HG03565 (cell line): Measurements from ENCODE around the gene AKR1C4.
"Not testable (repeated sequence)": the region's sequence is repeated elsewhere in the genome, so short reads cannot be mapped to it uniquely, and the experiment has no call there.

Experiments
- ATAC-seq: cut with Tn5 transposase; IDR thresholded peaks from one replicate; pipeline ENCODE4 v1.9.1; 2021; ENCODE audit warnings: mild to moderate bottlenecking, moderate library complexity; ENCODE audit not compliant: unreplicated experiment

The AKR1C4 gene

DNA sequence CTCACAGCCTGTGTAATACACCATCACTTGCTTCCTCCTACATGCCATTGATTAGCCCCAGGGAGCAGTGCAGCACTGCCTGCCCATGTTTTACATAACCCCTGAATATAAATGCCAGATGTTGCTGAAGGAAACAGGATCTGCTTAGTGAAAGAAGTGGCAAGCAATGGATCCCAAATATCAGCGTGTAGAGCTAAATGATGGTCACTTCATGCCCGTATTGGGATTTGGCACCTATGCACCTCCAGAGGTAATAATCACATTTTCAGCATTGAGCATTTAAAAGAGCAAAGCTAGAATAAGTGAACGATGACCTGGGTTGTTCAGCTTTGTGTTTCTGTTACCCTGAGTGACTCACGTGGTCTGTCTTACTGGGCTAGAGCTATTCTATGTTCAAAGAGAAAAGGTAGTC lies at the start of gene AKR1C4:
TSS of gene AKR1C4 (plus strand) at position 136 of the 412 bp plus-strand sequence. CDS start at position 167, 31 bp downstream.
- no peak for ATAC-seq

DNA sequence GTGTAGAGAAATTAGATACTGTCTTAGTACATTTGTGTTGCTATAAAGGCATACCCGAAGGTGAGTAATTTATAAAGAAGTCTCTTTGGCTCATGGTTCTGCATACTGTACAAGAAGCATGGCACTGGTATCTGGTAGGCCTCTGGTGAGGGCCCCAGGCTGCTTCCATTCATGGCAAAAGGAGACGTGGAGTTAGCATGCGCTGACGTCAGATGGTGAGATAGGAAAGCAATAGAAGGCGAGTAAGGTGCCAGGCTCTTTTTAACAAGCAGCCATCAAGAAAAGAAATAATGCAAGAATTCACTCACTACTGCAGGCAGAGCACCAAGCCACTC lies 49.8 kb upstream of the AKR1C4 start:
- ATAC-seq = no peak

DNA sequence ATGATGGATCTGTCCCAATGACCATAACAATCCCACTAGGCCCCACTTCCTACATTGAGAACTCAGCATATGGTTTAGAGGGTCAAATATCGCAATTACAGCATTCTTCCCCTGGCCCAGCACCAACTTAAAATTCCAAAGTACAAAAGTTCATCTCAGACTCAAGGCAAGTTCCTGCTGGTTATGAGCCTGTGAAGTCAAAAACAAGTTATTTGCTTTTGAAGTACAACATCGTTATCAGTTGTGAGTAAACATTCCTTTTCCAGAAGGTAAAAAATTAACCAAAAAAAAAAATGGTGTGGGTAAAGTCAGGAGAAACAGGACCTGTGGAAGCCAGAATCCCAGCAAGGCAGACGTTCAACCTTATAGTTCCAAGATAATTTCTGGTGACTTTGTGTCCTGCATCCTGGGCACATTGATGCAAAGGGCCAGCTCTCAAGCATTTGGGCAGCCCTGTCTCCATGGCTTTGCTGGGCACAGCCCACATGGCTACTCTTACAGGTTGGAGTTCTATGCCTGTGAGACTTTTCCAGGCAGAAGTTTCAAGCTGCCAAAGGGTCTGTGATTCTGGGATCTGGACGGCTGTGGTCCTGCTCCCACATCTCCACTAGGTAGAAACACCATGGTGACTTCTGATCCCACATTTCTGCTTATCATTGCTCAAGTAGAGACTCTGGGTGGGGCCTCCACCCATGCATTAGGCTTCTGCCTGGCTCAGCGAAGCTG lies 49.2 kb upstream of the AKR1C4 start:
- ATAC-seq = no peak

DNA sequence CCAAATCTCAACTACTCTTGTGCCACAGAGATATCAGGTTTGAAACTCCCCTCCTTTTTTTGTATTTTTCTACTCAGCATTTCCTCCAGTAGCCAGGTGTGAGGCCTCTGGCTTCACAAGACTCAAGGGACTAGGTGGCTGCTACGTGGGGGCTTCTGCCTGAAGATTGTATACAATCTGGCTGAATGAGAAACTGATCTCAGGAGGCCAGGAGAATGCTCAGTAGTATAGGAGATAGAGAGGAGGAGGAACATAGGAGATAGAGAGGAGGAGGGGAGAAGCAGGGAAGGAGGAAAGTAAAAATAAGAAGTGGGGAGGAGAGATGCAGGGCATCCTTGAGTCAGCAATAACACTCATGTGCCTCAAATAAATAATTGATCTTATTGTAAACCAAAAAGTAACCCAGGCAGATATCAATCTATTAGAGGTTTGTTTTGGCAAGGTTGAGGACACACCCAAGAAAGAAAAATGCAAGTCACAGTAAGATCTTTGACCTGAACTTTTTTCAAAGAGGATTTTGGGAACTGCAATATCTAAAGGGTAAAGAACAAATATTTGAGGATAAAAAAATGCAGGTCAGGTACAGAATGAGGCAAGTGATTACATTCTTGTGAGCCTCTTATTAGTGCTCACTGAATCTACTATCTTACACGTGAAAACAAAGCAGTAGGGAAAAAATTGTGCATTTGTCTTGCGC lies 48.5 kb upstream of the AKR1C4 start:
- no peak for ATAC-seq

DNA sequence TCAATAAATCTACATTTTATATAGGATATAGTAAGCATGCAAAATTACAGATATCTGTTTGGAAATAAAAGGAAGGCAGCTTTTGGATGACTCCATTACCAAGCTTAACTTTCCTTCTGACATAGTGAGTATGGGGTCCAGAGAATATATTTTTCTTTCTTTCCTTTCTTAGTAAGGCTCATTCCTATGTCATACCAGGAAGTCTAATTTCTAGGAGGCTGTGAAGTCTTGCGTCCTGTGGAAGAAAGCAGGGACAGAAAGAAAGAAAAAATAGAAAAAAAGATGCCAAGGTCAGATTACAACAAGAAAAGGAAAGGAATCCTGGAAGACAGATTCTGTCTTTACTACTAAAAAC lies 48.0 kb upstream of the AKR1C4 start:
- no peak for ATAC-seq

DNA sequence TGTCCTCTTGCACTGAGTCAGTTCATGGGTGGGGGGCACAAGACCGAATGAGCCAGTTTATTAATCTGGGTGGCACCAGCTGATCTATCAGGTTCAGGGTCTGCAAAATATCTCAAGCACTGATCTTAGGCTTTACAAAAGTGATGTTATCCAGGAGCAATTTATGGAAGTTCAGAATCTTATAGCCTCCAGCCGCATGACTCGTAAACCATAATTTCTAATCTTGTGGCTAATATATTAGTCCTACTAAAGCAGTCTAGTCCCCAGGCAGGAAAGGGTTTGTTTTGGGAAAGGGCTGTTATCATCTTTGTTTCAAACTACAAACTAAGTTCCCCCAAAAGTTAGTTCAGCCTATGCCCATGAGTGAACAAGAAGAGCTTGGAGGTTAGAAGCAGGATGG lies 45.6 kb upstream of the AKR1C4 start:
- no peak for ATAC-seq

DNA sequence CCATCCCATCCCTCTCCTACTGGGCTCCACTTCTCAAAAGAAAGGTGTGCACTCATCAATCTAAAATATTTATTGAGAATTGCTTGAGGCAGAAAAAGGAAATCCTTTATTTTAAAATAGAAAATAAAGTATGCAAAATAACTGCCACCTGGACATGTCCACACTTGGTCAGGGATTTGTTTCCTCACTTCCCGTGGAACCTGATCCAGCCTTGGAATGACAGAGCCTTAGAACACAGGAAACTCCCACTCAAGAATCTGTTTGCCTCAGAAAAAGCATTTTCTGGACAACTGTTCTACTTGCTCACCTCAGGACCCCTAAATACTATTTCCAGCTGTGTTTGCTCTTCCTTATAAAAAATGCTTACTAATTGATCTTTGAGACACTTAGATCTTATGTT lies 40.7 kb upstream of the AKR1C4 start:
- ATAC-seq = no peak

DNA sequence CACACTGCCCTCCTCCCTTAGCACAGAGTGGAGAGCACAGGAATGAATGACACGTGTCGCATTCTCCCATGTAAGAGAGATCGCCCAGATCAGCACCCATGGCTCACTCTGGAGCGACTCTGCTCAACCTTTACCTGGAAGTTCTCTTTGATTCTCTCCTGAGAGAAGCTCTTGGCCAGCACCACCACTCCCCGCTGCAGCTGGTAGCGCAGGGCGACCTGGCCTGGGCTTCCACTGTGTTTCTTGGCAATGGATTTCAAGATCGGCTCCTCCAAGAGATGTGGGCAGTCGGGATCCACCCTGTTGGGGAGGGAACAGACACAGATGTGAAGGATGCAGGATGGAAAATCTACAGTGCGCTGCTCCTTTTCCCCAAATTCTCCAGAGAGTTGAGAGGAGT lies 39.1 kb upstream of the AKR1C4 start:
- no peak for ATAC-seq

DNA sequence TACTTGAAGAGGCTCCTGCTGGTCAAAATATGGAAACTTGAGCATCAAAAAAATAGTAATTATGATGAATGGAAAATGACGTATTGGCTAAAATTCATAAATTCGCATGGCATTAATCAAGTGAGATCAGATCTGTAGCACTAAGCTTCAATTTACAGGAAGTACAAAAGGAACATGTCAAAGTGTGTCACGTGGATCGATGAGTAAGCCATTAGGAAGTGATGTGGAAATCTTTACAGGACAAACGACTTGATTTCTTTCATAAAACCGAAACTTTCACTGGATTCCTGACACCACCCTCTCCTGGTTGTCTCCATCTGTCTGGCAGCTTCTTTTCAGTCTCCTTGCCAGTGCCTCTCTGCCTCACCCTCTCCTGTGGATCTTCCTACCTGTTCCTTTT lies 37.5 kb upstream of the AKR1C4 start:
- ATAC-seq = no peak

DNA sequence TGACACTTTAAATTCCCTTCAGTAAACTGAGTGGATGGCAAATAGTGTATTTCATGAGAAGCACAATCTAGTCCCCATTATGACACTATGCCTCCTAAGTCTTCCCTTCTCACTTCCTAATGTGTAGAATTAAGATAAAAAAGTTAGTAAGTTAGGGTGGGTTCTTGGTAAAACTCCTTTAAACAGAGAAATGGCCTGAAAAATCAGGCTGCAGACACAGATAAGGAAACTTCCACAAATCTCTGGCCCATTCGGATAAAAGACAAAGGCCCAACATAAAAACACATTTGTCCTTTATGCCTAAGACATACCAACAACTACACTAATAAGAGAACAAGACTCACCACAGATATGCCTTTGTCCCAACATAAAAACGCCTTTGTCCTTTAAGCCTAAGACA lies 33.1 kb upstream of the AKR1C4 start:
- no peak for ATAC-seq

DNA sequence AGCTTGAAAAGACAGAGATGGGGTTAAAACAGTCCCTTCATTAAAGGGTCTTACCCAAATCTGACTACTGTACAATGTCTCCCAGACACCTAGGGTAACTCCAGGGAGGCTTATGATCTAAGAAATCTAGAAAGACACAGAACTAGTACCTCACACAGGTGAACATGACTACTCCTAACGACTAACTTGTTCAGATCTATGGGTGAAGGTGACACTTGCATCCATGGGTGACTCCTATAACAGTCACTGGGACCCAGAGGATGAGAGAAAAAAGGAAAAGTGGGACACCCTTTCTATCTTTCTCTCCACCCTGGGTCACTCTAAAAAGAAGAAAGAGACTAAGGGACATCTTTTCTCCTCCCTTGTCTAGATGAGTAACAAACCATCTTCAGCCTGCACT lies 30.9 kb upstream of the AKR1C4 start:
- no peak for ATAC-seq

DNA sequence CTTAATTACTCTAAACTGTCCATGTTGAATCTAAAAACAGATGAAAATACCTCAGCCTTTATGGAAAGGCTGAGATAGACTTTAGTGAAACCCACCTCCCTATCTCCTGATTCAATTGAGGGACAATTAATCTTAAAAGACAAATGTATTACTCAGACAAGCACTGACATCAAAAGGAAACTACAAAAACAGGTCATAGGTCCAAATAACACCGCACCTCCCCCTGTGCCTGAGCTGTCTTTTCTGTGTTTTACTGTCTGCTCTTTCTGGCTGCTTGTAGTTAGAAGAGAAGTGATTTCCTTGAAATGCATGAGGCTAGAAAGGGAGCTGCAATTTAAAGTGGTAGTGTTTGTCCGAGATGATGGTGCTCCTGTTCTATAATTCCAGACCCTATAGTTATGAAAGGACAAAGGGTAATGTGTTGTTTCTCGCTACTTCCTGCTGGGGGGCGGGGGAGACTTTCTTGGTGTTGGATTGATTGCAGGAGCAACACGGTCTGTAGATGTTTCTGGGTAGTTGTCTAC lies 27.7 kb upstream of the AKR1C4 start:
- ATAC-seq = no peak

DNA sequence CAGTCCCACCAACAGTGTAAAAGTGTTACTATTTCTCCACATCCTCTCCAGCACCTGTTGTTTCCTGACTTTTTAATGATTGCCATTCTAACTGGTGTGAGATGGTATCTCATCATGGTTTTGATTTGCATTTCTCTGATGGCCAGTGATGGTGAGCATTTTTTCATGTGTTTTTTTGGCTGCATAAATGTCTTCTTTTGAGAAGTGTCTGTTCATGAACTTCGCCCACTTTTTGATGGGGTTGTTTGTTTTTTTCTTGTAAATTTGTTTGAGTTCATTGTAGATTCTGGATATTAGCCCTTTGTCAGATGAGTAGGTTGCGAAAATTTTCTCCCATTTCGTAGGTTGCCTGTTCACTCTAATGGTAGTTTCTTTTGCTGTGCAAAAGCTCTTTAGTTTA lies 21.1 kb upstream of the AKR1C4 start:
- not testable (repeated sequence) for ATAC-seq

DNA sequence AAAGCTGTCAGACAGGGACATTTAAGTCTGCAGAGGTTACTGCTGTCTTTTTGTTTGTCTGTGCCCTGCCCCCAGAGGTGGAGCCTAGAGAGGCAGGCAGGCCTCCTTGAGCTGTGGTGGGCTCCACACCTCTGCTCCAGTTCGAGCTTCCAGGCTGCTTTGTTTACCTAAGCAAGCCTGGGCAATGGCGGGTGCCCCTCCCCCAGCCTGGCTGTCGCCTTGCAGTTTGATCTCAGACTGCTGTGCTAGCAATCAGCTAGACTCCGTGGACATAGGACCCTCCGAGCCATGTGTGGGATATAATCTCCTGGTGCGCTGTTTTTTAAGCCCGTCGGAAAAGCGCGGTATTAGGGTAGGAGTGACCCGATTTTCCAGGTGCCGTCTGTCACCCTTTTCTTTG lies 16.1 kb upstream of the AKR1C4 start:
- ATAC-seq = not testable (repeated sequence)

DNA sequence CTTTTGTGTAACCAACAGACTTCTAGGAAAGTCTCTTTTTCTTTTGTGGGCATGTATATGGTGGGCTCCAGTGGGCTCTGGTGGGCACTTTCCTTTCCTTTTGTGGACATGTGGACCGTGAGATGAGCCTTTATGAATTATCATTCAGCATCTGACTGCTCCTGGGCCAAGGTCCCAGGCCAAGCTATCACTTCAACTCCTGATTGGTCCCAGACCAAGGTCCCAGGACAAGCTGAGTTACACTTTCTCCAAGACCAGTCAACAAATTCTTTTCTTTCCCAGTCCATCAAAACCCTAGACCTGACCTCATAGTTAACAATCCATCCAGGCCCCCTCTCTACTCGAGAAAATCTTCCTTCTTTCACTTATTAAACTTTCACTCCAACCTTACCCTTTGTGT lies 12.7 kb upstream of the AKR1C4 start:
- ATAC-seq = no peak

DNA sequence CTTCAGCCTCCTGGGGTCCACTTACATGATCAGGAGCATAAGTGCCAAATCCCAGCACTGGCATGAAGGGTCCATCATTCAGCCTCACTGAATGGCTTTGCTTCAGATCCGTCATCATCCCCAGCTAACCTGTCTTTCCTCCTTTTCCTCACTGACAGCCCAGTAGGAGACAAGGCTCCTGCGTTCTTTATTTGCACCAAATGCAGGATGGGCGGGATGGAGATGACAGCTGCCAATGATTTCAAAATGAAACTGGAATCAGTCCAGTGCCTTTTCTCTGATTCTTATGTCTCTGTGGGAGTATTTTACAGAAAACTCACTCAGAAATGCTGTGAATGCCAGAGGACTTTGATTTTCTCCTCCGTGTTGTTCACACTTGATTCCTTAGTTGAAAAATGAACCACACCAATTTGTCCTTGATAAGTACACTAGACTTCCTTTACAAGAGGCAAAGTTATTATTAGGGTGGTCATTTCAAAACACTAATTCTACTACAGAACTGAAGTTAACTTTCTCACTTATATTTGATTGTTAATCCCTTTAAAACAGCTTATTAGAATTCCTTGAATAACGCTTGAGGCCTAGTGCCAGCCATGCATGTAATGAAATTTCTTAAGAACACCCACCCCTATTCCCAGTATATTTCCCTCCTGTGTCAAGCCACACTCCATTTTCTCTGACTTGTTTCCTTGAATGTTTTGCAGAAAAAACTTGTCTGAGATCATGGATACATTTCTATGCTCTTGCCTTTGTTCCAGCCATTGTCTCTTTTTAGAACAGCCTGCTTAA lies 11.5 kb upstream of the AKR1C4 start, which contains the start of gene AKR1C8:
TSS of gene AKR1C8 (minus strand) at position 164 of the 789 bp plus-strand sequence. CDS start at position 118, 46 bp downstream.
- no peak for ATAC-seq

DNA sequence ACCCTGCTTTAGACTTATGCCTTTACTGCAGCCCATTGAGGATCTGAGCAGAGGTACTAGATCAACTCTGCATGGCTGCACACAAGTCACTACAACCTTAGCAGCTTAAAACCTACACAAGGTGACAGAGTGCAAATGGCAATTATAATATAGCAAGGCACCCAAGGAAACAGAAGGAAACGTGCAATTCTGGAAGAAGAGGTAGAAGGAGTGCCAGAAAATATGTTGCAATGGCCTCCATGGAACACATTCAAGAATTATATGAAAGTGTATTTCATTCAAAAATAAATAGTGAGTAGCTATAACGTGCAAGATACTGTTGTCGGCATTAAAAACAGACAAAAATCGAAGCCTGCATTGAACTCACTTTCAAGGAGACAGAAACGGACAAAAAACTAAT lies 8.8 kb upstream of the AKR1C4 start:
- ATAC-seq = no peak

DNA sequence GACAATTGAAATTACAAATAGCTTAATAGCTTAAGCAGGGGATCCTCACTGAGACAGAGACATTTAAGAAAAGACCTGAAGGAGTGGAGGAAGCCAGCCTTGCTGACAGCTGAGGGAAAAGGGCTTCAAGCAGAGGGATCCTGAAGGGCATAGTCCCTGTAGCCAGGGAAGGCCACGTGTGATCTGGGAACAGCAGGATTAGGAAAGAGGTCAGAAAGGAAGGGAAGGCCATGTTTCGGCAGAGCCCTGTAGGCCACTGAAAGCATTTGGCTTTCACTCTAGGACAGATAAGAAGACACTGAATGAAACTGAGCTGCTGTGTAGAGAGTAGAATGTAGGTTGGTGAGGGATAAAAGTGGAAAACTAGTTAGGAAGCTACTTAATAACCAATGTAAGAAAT lies 8.3 kb upstream of the AKR1C4 start:
- ATAC-seq = no peak

DNA sequence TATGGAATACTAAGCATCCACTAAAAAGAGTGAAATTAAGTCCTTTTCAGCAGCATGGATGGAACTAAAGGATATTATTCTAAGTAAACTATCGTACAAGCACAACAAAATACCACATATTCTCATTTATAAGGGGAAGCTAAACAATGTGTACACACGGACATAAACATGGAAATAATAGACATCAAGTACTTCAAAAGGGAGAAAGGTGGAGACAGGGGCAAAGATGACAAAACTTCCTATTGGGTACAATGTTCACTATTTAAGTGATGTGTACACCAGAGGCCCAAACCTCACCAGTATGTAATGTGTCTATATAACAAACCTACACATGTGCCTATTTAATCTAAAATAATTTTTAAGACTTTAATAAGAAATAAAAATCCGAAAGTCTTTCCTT lies 2.2 kb upstream of the AKR1C4 start:
- no peak for ATAC-seq

DNA sequence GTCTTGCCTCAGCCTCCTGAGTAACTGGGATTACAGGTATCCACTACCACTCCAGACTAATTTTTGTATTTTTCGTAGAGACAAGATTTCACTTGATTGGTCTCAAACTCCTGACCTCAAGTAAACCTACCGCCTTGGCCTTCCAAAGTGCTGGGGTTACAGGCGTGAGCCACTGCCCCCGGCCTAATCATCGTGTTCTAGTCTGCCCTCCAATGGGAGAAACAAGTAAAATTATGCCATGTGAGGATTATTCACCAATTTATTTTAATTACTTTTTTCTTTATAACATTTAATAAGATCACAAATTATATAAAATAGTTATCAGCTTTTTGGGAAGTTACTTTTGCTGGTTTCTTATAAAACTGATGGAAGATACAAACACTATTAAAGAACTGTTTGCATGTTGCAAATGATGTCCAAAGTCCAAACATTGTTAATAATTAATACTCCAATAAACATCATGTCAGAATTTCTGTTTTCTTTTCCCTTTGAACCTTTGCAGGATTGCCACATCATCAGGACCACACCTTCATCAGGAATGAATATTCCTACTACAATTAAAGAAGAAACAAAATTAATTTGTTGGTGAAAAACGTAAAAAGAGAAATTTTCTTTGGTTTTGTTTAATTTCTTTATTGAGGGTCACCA lies 786 bp upstream of the AKR1C4 start:
- no peak for ATAC-seq

DNA sequence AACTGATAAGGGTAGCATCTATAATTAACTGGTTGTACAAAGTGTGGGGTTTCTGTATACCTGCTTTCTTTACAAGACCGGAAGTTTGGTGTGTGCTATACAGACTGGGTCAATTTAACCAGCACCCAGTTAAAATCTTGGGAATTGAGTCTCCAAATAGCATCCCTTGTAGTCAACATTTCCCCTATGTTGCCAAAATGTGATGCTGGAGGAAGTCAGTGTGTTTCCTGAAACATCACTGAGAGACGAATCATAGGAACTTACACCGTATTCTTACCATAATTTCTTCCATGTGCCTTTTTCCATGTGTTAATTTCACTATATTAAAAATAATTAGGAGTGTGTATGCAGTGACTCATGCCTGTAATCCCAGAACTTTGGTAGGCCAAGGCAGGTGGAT lies 1.7 kb downstream of the AKR1C4 start:
- no peak for ATAC-seq
